Vagina (tissue), 2 donors: Measurements from ENCODE around the gene FAF1. TPM values are rescaled to one million over a fixed set of nuclear protein-coding genes. Genes with fewer than 3 reads are reported as not detected.

Experiments used
- DNase-seq, 2 donors: peaks; one replicate each; pipeline ENCODE4 v3.0.0-alpha.2; 2017; ENCODE audit errors: extremely low spot score in 2 of 2
- H3K27ac ChIP-seq: fragments of 200-600 bp; sonication (generic); one replicate; pipeline ENCODE4 v1.5.1; 2019
- H3K27me3 ChIP-seq: fragments of 200-600 bp; sonication (generic); one replicate; pipeline ENCODE4 v1.5.1; 2019
- H3K36me3 ChIP-seq, 2 donors: fragments of 200-600 bp; sonication (generic); one replicate each; pipeline ENCODE4 v1.5.1; 2017 to 2019
- H3K4me1 ChIP-seq: fragments of 200-600 bp; sonication (generic); one replicate; pipeline ENCODE4 v1.5.1; 2019
- H3K4me3 ChIP-seq, 2 donors: fragments of 200-600 bp; sonication (generic); 1 replicate in 1 of 2; 2 replicates in 1 of 2; pipeline ENCODE4 v1.5.1; 2016 to 2019
- H3K9me3 ChIP-seq: fragments of 200-600 bp; sonication (generic); one replicate; pipeline ENCODE4 v1.5.1; 2019
- CTCF ChIP-seq, 3 experiments: fragments of 450-650 bp in 2 of 3; fragments of 200-600 bp in 1 of 3; sonication (generic) in 1 of 3; IDR thresholded peaks; one replicate each; pipeline ENCODE4 v1.5.1; 2017 to 2019; ENCODE audit warnings: antibody characterized with exemption in 3 of 3, mild to moderate bottlenecking in 2 of 3, moderate library complexity in 2 of 3
- POLR2A ChIP-seq, 2 donors: fragments of 450-650 bp; IDR thresholded peaks; one replicate each; pipeline ENCODE4 v1.6.1; 2017; ENCODE audit warnings: antibody characterized with exemption in 2 of 2, mild to moderate bottlenecking in 2 of 2, moderate library complexity in 2 of 2
- POLR2AphosphoS5 ChIP-seq, 2 donors: sonication (generic); formaldehyde crosslinking; IDR thresholded peaks; one replicate each; pipeline ENCODE4 v1.9.0; 2017; ENCODE audit warnings: antibody characterized with exemption in 2 of 2, mild to moderate bottlenecking in 2 of 2, low read depth in 1 of 2; ENCODE audit not compliant: insufficient read depth in 1 of 2
- intact Hi-C: fragments of 100-400 bp; cut with DNase I; formaldehyde crosslinking; loops from one replicate; pipeline ENCODE4 v1.15.1; 2023
- total RNA-seq: library from RNA; depleted of rRNA; stranded (reverse); fragments of >200 nt; gene quantifications from one replicate; pipeline ENCODE4 v1.2.3, GENCODE V29; 2016

Gene FAF1
- total RNA-seq, 1 donor from 2014 or later, result 40.0 TPM

GRCh38 chr1:50861772-50862171 is 98.3 kb downstream of the FAF1 start:
- H3K27me3 ChIP-seq, result no peaks in the 10 kb centered on the region
- no peak for TF ChIP-seq POLR2A (IDR thresholded peaks at IDR 0.05)
- no peak for TF ChIP-seq POLR2AphosphoS5 (IDR thresholded peaks at IDR 0.05; ENCODE audit: insufficient read depth in 1 of 2, low read depth in 1 of 2)
- TF ChIP-seq CTCF (IDR thresholded peaks at IDR 0.05), result no peak
- H3K4me1 ChIP-seq, result no peaks in the 10 kb centered on the region
- no peaks in the 10 kb centered on the region for H3K36me3 ChIP-seq
- no peak overlapping the region for H3K27ac ChIP-seq
- intact Hi-C loops, result no loop called here
- no peak overlapping the region for H3K4me3 ChIP-seq
- peaks cover 9% of the 10 kb centered on the region for H3K9me3 ChIP-seq
- DNase-seq, result no peak

GRCh38 chr1:50860702-50861101 is 99.4 kb downstream of the FAF1 start:
- Histone ChIP-seq H3K9me3 (peaks cover 9% of the 10 kb centered on the region), H3K27ac (no peak overlapping the region), H3K27me3 (no peaks in the 10 kb centered on the region), H3K36me3 (no peaks in the 10 kb centered on the region), H3K4me1 (no peaks in the 10 kb centered on the region), H3K4me3 (no peak overlapping the region)
- TF ChIP-seq CTCF (IDR thresholded peaks at IDR 0.05) (no peak), POLR2AphosphoS5 (IDR thresholded peaks at IDR 0.05; ENCODE audit: insufficient read depth in 1 of 2, low read depth in 1 of 2) (no peak), POLR2A (IDR thresholded peaks at IDR 0.05) (no peak)
- no peak for DNase-seq
- intact Hi-C loops, result no loop called here

- Histone ChIP-seq H3K27ac (no peak overlapping the region), H3K27me3 (no peaks in the 10 kb centered on the region), H3K36me3 (no peaks in the 10 kb centered on the region), H3K9me3 (peaks cover 9% of the 10 kb centered on the region), H3K4me3 (no peak overlapping the region), H3K4me1 (no peaks in the 10 kb centered on the region)
- intact Hi-C loops, result no loop called here
- TF ChIP-seq POLR2AphosphoS5 (IDR thresholded peaks at IDR 0.05; ENCODE audit: insufficient read depth in 1 of 2, low read depth in 1 of 2), result no peak
- TF ChIP-seq CTCF (IDR thresholded peaks at IDR 0.05), result no peak
- TF ChIP-seq POLR2A (IDR thresholded peaks at IDR 0.05), result no peak
- DNase-seq, result no peak
These were observed 99.8 kb downstream of the FAF1 start for GRCh38 chr1:50860256-50860655.

- H3K27me3 ChIP-seq, result no peaks in the 10 kb centered on the region
- no peaks in the 10 kb centered on the region for H3K36me3 ChIP-seq
- DNase-seq, result no peak
- intact Hi-C loops, result no loop called here
- no peaks in the 10 kb centered on the region for H3K4me1 ChIP-seq
- no peak for TF ChIP-seq POLR2A (IDR thresholded peaks at IDR 0.05)
- no peak for TF ChIP-seq CTCF (IDR thresholded peaks at IDR 0.05)
- no peak for TF ChIP-seq POLR2AphosphoS5 (IDR thresholded peaks at IDR 0.05; ENCODE audit: insufficient read depth in 1 of 2, low read depth in 1 of 2)
- no peak overlapping the region for H3K4me3 ChIP-seq
- peaks cover 9% of the 10 kb centered on the region for H3K9me3 ChIP-seq
- H3K27ac ChIP-seq, result no peak overlapping the region
These were observed 100.4 kb downstream of the FAF1 start for GRCh38 chr1:50859657-50860056.

GRCh38 chr1:50858761-50859160 is 101.3 kb downstream of the FAF1 start:
- Histone ChIP-seq H3K27me3 (no peaks in the 10 kb centered on the region), H3K9me3 (peaks cover 9% of the 10 kb centered on the region), H3K27ac (no peak overlapping the region), H3K36me3 (no peaks in the 10 kb centered on the region), H3K4me3 (no peak overlapping the region), H3K4me1 (no peaks in the 10 kb centered on the region)
- DNase-seq, result no peak
- TF ChIP-seq POLR2AphosphoS5 (IDR thresholded peaks at IDR 0.05; ENCODE audit: insufficient read depth in 1 of 2, low read depth in 1 of 2), result no peak
- TF ChIP-seq POLR2A (IDR thresholded peaks at IDR 0.05), result no peak
- TF ChIP-seq CTCF (IDR thresholded peaks at IDR 0.05), result no peak
- intact Hi-C loops, result no loop called here
